Panc1 (cell line): Measurements from ENCODE around the gene TTC3. TPM values are rescaled to one million over a fixed set of nuclear protein-coding genes. Genes with fewer than 3 reads are reported as not detected.
"Not testable (repeated sequence)": the region's sequence is repeated elsewhere in the genome, so short reads cannot be mapped to it uniquely, and the experiment has no call there.

Experiments
- ATAC-seq: fragments of 200-7000 bp; cut with Tn5 transposase; 2 replicates; pipeline ENCODE4 v1.9.1; 2020; ENCODE audit warnings: mild to moderate bottlenecking, moderate library complexity
- BruUV-seq: library from RNA; stranded (reverse); fragments of 400-500 nt; replicated peaks from 2 replicates; lab custom pipeline; 2021; lab: Mats Ljungman, UMichigan
- CTCF ChIA-PET: fragments of 300-600 bp; sonication (Branson Sonifier 250); formaldehyde crosslinking; loops from one replicate; lab custom pipeline; 2022; ENCODE audit warnings: antibody characterized with exemption; lab: Charles Lee
- POLR2A ChIA-PET: fragments of 300-600 bp; sonication (Branson Sonifier 250); formaldehyde crosslinking; loops from one replicate; lab custom pipeline; 2022; ENCODE audit warnings: antibody characterized with exemption; lab: Charles Lee
- DNase-seq: peaks from one replicate; pipeline ENCODE4 v3.0.0-alpha.2; 2010; ENCODE audit warnings: low read depth, low spot score
- H3K27ac ChIP-seq: 2 replicates; pipeline ENCODE4 v1.5.1; 2011; ENCODE audit warnings: mild to moderate bottlenecking, low read length, inconsistent platforms
- H3K27me3 ChIP-seq: fragments of 200-500 bp; sonication (Bioruptor generic); 2 replicates; pipeline ENCODE4 v1.6.0; 2014; ENCODE audit warnings: low read length, inconsistent platforms; ENCODE audit not compliant: control insufficient read depth, insufficient read depth
- H3K36me3 ChIP-seq: fragments of 200-500 bp; sonication (Bioruptor generic); 2 replicates; pipeline ENCODE4 v1.5.1; 2014; ENCODE audit warnings: inconsistent platforms, mild to moderate bottlenecking, low read length, moderate library complexity; ENCODE audit not compliant: control insufficient read depth, insufficient read depth
- H3K4me1 ChIP-seq: 2 replicates; pipeline ENCODE4 v1.5.1; 2011; ENCODE audit warnings: inconsistent platforms, mild to moderate bottlenecking, low read length, moderate library complexity; ENCODE audit not compliant: control insufficient read depth, insufficient read depth
- H3K4me3 ChIP-seq, 2 experiments: 2 replicates each; pipeline ENCODE4 v1.5.1; 2011 to 2012; ENCODE audit warnings: low read depth in 2 of 2, low read length in 2 of 2, mild to moderate bottlenecking in 2 of 2, inconsistent platforms in 1 of 2, moderate library complexity in 1 of 2
- H3K9me3 ChIP-seq: fragments of 200-500 bp; sonication (Bioruptor generic); 2 replicates; pipeline ENCODE4 v1.5.1; 2014; ENCODE audit warnings: low read depth, mild to moderate bottlenecking, inconsistent platforms, low read length, moderate library complexity; ENCODE audit not compliant: control insufficient read depth, insufficient read depth
- CTCF ChIP-seq: fragments of 450-650 bp; IDR thresholded peaks from 2 replicates; pipeline ENCODE4 v1.5.1; 2017; ENCODE audit warnings: mild to moderate bottlenecking
- POLR2AphosphoS5 ChIP-seq: IDR thresholded peaks from 2 replicates; pipeline ENCODE4 v1.6.1; 2012; ENCODE audit warnings: mild to moderate bottlenecking, low read depth, low read length, moderate library complexity
- REST ChIP-seq, 2 experiments: IDR thresholded peaks; 2 replicates each; pipeline ENCODE4 v1.6.1; 2011 to 2012; ENCODE audit warnings: low read depth in 2 of 2, control low read depth in 1 of 2, low read length in 1 of 2, mild to moderate bottlenecking in 1 of 2, moderate library complexity in 1 of 2; ENCODE audit not compliant: insufficient read depth in 1 of 2
- SIN3A ChIP-seq: IDR thresholded peaks from 2 replicates; pipeline ENCODE4 v1.6.1; 2012; ENCODE audit warnings: low read depth, mild to moderate bottlenecking, low read length, moderate library complexity, borderline replicate concordance; ENCODE audit not compliant: insufficient read depth
- TCF7L2 ChIP-seq: IDR thresholded peaks from 2 replicates; pipeline ENCODE4 v1.6.1; 2011; ENCODE audit warnings: mild to moderate bottlenecking, low read depth, low read length, inconsistent platforms
- in situ Hi-C: cut with HindIII; loops from 2 replicates; pipeline ENCODE4 v1.10.0; 2016; ENCODE audit warnings: low sequenced_read_pairs, low pct_unique_long_range_greater_than_20kb
- intact Hi-C: fragments of 100-400 bp; cut with micrococcal nuclease; formaldehyde crosslinking; loops from one replicate; pipeline ENCODE4 v1.10.0; 2022; ENCODE audit not compliant: unreplicated experiment
- total RNA-seq: library from RNA; stranded (reverse); gene quantifications from one replicate; pipeline ENCODE4 v1.2.1, GENCODE V29; 2021; ENCODE audit not compliant: unreplicated experiment

Gene TTC3
- total RNA-seq, 1 experiment from 2014 or later, result 83.0 TPM

- in situ Hi-C loops, result no loop called here
- H3K4me3 ChIP-seq, result no peak overlapping the region
Measured at GRCh38 chr21:37045149-37045548, 27.9 kb upstream of the TTC3 start.

GRCh38 chr21:37045556-37045955 lies 27.5 kb upstream of the TTC3 start:
- no peak overlapping the region for H3K4me3 ChIP-seq
- POLR2A ChIA-PET, result interaction anchor here (0.6 kb wide), 1 partner anchor 638 kb away, joined by 4 read pairs; no protein-coding TSS in a partner anchor
- intact Hi-C loops, result no loop called here

More at GRCh38 chr21:37045149-37045548, 27.9 kb upstream of the TTC3 start:
- ATAC-seq (no peak), DNase-seq (no peak)
- Histone ChIP-seq H3K27ac (no peak overlapping the region), H3K27me3 (no peaks in the 10 kb centered on the region), H3K36me3 (no peaks in the 10 kb centered on the region), H3K4me1 (no peaks in the 10 kb centered on the region), H3K9me3 (no peaks in the 10 kb centered on the region)
- POLR2A ChIA-PET, result interaction anchor here (0.6 kb wide), 1 partner anchor 637 kb away, joined by 4 read pairs; no protein-coding TSS in a partner anchor
- CTCF ChIA-PET, result no interaction called here
- BruUV-seq, result no TSS peak
- TF ChIP-seq REST (IDR thresholded peaks at IDR 0.05; ENCODE audit: insufficient read depth in 1 of 2, low read depth in 2 of 2, low read length in 1 of 2) (no peak), TCF7L2 (no peak), CTCF (no peak), SIN3A (no peak), POLR2AphosphoS5 (no peak)
- intact Hi-C loops, result no loop called here

GRCh38 chr21:37047079-37047478 lies 26.0 kb upstream of the TTC3 start:
- intact Hi-C loops, result no loop called here
- no peaks in the 10 kb centered on the region for H3K9me3 ChIP-seq
- ChIA-PET CTCF (no interaction called here), POLR2A (no interaction called here)
- TF ChIP-seq CTCF, result no peak
- no peak for TF ChIP-seq TCF7L2
- no peak overlapping the region for H3K27ac ChIP-seq
- ATAC-seq, result no peak
- H3K4me1 ChIP-seq, result no peaks in the 10 kb centered on the region
- BruUV-seq, result no TSS peak
- H3K4me3 ChIP-seq, result no peak overlapping the region
- no peak for DNase-seq
- no peaks in the 10 kb centered on the region for H3K36me3 ChIP-seq
- no peaks in the 10 kb centered on the region for H3K27me3 ChIP-seq
- in situ Hi-C loops, result no loop called here

More at GRCh38 chr21:37045556-37045955, 27.5 kb upstream of the TTC3 start:
- no TSS peak for BruUV-seq
- Histone ChIP-seq H3K9me3 (no peaks in the 10 kb centered on the region), H3K36me3 (no peaks in the 10 kb centered on the region), H3K27ac (no peak overlapping the region), H3K4me1 (no peaks in the 10 kb centered on the region), H3K27me3 (no peaks in the 10 kb centered on the region)
- CTCF ChIA-PET, result no interaction called here
- DNase-seq (no peak), ATAC-seq (no peak)
- TF ChIP-seq TCF7L2, result no peak
- no peak for TF ChIP-seq SIN3A
- in situ Hi-C loops, result no loop called here

- H3K9me3 ChIP-seq, in situ Hi-C loops, BruUV-seq, DNase-seq, CTCF ChIA-PET, H3K27me3 ChIP-seq, ATAC-seq, H3K4me1 ChIP-seq, H3K36me3 ChIP-seq, intact Hi-C loops, H3K4me3 ChIP-seq, H3K27ac ChIP-seq, POLR2A ChIA-PET: not testable (repeated sequence)
Measured at GRCh38 chr21:37049741-37050140, 23.3 kb upstream of the TTC3 start.
